Lower leg skin (tissue), 3 donors: Measurements from ENCODE around the gene HIP1.
"Not testable (repeated sequence)": the region's sequence is repeated elsewhere in the genome, so short reads cannot be mapped to it uniquely, and the experiment has no call there.

Source experiments
- CTCF ChIP-seq, 3 donors: fragments of 450-650 bp; IDR thresholded peaks; one replicate each; pipeline ENCODE4 v1.5.1; 2016; ENCODE audit warnings: antibody characterized with exemption in 3 of 3, mild to moderate bottlenecking in 3 of 3, moderate library complexity in 2 of 3
- POLR2A ChIP-seq, 2 donors: fragments of 450-650 bp; IDR thresholded peaks; one replicate each; pipeline ENCODE4 v1.6.1; 2016 to 2017; ENCODE audit warnings: antibody characterized with exemption in 2 of 2, mild to moderate bottlenecking in 1 of 2, moderate library complexity in 1 of 2

GRCh38 chr7:75593500-75594184, 145.1 kb downstream of the HIP1 start:
- not testable (repeated sequence) for TF ChIP-seq CTCF, POLR2A (IDR thresholded peaks at IDR 0.05)
